Adipocyte (in vitro differentiated cells): ENCODE data around the gene NT5C2.
A peak's percentile ranks its signal among the peaks of the same experiment; 100 is the strongest.
"Not testable (repeated sequence)": the region's sequence is repeated elsewhere in the genome, so short reads cannot be mapped to it uniquely, and the experiment has no call there.

ENCODE experiments used
- DNase-seq: peaks from one replicate; pipeline ENCODE4 v3.0.0-alpha.2; 2015; ENCODE audit warnings: low read depth
- H3K27me3 ChIP-seq: replicated peaks from 2 replicates; pipeline ENCODE4 v1.7.0; 2013; ENCODE audit warnings: mild to moderate bottlenecking, low read length, moderate library complexity; ENCODE audit not compliant: control insufficient read depth, insufficient read depth
- H3K36me3 ChIP-seq: 2 replicates; pipeline ENCODE4 v1.7.0; 2013; ENCODE audit warnings: low read length, mild to moderate bottlenecking, moderate library complexity; ENCODE audit not compliant: control insufficient read depth, insufficient read depth, severe bottlenecking
- H3K4me1 ChIP-seq: 2 replicates; pipeline ENCODE4 v1.7.0; 2013; ENCODE audit warnings: mild to moderate bottlenecking, low read length, moderate library complexity; ENCODE audit not compliant: control insufficient read depth, insufficient read depth
- H3K4me3 ChIP-seq: 2 replicates; pipeline ENCODE4 v1.7.0; 2013; ENCODE audit warnings: mild to moderate bottlenecking, low read length, moderate library complexity
- H3K9ac ChIP-seq: 2 replicates; pipeline ENCODE4 v1.7.0; 2013; ENCODE audit warnings: mild to moderate bottlenecking, low read length, moderate library complexity
- H3K9me3 ChIP-seq: 2 replicates; pipeline ENCODE4 v1.7.0; 2013; ENCODE audit warnings: mild to moderate bottlenecking, low read length, moderate library complexity; ENCODE audit not compliant: control insufficient read depth

Gene NT5C2

GRCh38 chr10:103183991-103184451, 9.1 kb downstream of the NT5C2 start:
- H3K27me3 ChIP-seq, H3K9me3 ChIP-seq, DNase-seq: not testable (repeated sequence)
- Histone ChIP-seq H3K4me3 (peak overlapping the region; percentile 70), H3K36me3 (peaks cover 34% of the 10 kb centered on the region), H3K9ac (peak overlapping the region; percentile 70), H3K4me1 (peaks cover 28% of the 10 kb centered on the region)

- Histone ChIP-seq H3K9ac (no peak overlapping the region), H3K4me1 (peaks cover 20% of the 10 kb centered on the region), H3K9me3 (no peaks in the 10 kb centered on the region), H3K36me3 (peaks cover 55% of the 10 kb centered on the region), H3K4me3 (no peak overlapping the region), H3K27me3 (no peaks in the 10 kb centered on the region)
- no peak for DNase-seq
These were observed 11.8 kb downstream of the NT5C2 start for GRCh38 chr10:103181244-103181643.

GRCh38 chr10:103180491-103180890, 12.6 kb downstream of the NT5C2 start:
- no peak for DNase-seq
- Histone ChIP-seq H3K9me3 (no peaks in the 10 kb centered on the region), H3K27me3 (no peaks in the 10 kb centered on the region), H3K36me3 (peaks cover 57% of the 10 kb centered on the region), H3K9ac (no peak overlapping the region), H3K4me1 (peaks cover 20% of the 10 kb centered on the region), H3K4me3 (no peak overlapping the region)

GRCh38 chr10:103177123-103177522, 15.9 kb downstream of the NT5C2 start:
- no peak overlapping the region for H3K4me3 ChIP-seq
- H3K36me3 ChIP-seq: peaks cover 87% of the 10 kb centered on the region
- DNase-seq: no peak
- no peaks in the 10 kb centered on the region for H3K4me1 ChIP-seq
- H3K27me3 ChIP-seq: no peaks in the 10 kb centered on the region
- no peak overlapping the region for H3K9ac ChIP-seq
- no peaks in the 10 kb centered on the region for H3K9me3 ChIP-seq

GRCh38 chr10:103175580-103176285, 17.3 kb downstream of the NT5C2 start:
- no peak for DNase-seq
- no peaks in the 10 kb centered on the region for H3K27me3 ChIP-seq
- peaks cover 90% of the 10 kb centered on the region for H3K36me3 ChIP-seq
- H3K4me3 ChIP-seq: no peak overlapping the region
- H3K9ac ChIP-seq: no peak overlapping the region
- H3K4me1 ChIP-seq: no peaks in the 10 kb centered on the region
- no peaks in the 10 kb centered on the region for H3K9me3 ChIP-seq

- not testable (repeated sequence) for H3K4me1 ChIP-seq, H3K27me3 ChIP-seq, H3K9ac ChIP-seq, H3K9me3 ChIP-seq, H3K4me3 ChIP-seq, DNase-seq
- peaks cover 90% of the 10 kb centered on the region for H3K36me3 ChIP-seq
These were observed 18.7 kb downstream of the NT5C2 start for GRCh38 chr10:103174324-103174723.

- H3K4me1 ChIP-seq: peaks cover 6% of the 10 kb centered on the region
- no peaks in the 10 kb centered on the region for H3K27me3 ChIP-seq
- DNase-seq: no peak
- no peak overlapping the region for H3K9ac ChIP-seq
- no peaks in the 10 kb centered on the region for H3K9me3 ChIP-seq
- H3K36me3 ChIP-seq: peaks cover 80% of the 10 kb centered on the region
- no peak overlapping the region for H3K4me3 ChIP-seq
These were observed 21.8 kb downstream of the NT5C2 start for GRCh38 chr10:103171278-103171677.

GRCh38 chr10:103168438-103168837, 24.6 kb downstream of the NT5C2 start:
- Histone ChIP-seq H3K9ac (no peak overlapping the region), H3K4me3 (no peak overlapping the region), H3K36me3 (peaks cover 75% of the 10 kb centered on the region), H3K4me1 (peaks cover 6% of the 10 kb centered on the region), H3K9me3 (no peaks in the 10 kb centered on the region), H3K27me3 (no peaks in the 10 kb centered on the region)
- peak; percentile 66 for DNase-seq

- peaks cover 75% of the 10 kb centered on the region for H3K36me3 ChIP-seq
- H3K9me3 ChIP-seq, H3K4me1 ChIP-seq, H3K27me3 ChIP-seq, DNase-seq, H3K4me3 ChIP-seq, H3K9ac ChIP-seq: not testable (repeated sequence)
These were observed 25.5 kb downstream of the NT5C2 start for GRCh38 chr10:103167554-103167953.

GRCh38 chr10:103166523-103166922, 26.5 kb downstream of the NT5C2 start:
- Histone ChIP-seq H3K4me3 (no peak overlapping the region), H3K9me3 (no peaks in the 10 kb centered on the region), H3K27me3 (no peaks in the 10 kb centered on the region), H3K4me1 (peaks cover 6% of the 10 kb centered on the region), H3K36me3 (peaks cover 78% of the 10 kb centered on the region), H3K9ac (no peak overlapping the region)
- no peak for DNase-seq

GRCh38 chr10:103163766-103164403, 29.2 kb downstream of the NT5C2 start:
- not testable (repeated sequence) for H3K4me1 ChIP-seq, DNase-seq, H3K9ac ChIP-seq, H3K4me3 ChIP-seq, H3K9me3 ChIP-seq, H3K27me3 ChIP-seq
- H3K36me3 ChIP-seq: peaks cover 69% of the 10 kb centered on the region
